Renal cortex interstitium (tissue), 11 donors: ENCODE data around the gene SAG. TPM values are rescaled to one million over a fixed set of nuclear protein-coding genes. Genes with fewer than 3 reads are reported as not detected.
A peak's percentile ranks its signal among the peaks of the same experiment; 100 is the strongest.
"Not testable (repeated sequence)": the region's sequence is repeated elsewhere in the genome, so short reads cannot be mapped to it uniquely, and the experiment has no call there.

Experiments used
- DNase-seq, 11 donors: peaks; one replicate each; pipeline ENCODE4 v3.0.0-alpha.2; 2013; ENCODE audit warnings: low read depth in 9 of 11, low spot score in 4 of 11; ENCODE audit errors: extremely low read depth in 1 of 11
- polyA plus RNA-seq, 3 donors: library from polyadenylated mRNA; unstranded; fragments of 120-200 nt; gene quantifications; one replicate each; pipeline ENCODE4 v1.2.1, GENCODE V29; 2013; ENCODE audit not compliant: insufficient read length in 3 of 3

Gene SAG
- polyA plus RNA-seq, 3 donors = 0.05 to 0.32 (median 0.09) TPM

DNA sequence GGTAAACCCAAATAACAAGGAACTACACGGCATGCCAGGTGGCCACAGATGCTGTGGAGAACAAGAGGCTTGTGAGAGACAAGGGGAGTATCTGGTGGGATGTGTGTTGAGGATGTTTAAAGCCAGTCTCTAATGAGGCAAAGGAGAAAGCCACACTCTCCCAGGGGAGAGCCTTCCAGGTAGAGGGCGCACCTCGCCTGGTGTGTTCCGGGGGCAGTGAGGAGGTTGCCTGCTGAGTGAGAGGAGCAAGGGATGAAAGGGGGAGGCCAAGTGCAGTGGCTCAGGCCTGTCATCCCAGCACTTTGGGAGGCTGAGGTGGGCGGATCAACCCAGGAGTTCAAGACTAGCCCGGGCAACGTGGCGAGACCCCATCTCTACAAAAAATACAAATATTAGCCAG, 16.2 kb downstream of the SAG start:
- DNase-seq = no peak

DNA sequence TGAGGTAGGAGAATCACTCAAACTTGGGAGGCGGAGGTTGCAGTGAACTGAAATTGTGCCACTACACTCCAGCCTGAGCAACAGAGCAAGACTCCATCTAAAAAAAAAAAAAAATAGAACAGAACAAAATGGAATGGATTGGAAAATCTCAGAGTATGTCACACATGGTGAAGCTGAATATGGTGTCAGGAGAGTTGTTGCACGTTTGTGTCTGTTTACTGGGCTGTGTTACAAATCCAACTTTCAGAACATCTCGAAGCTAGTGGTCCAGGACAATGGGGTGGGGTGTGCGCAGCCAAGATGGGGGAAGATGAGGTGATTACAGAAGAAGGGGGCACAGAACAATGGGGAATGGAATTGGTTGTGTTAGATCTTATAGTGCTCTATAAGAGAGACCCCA, 17.6 kb downstream of the SAG start:
- DNase-seq = no peak

DNA sequence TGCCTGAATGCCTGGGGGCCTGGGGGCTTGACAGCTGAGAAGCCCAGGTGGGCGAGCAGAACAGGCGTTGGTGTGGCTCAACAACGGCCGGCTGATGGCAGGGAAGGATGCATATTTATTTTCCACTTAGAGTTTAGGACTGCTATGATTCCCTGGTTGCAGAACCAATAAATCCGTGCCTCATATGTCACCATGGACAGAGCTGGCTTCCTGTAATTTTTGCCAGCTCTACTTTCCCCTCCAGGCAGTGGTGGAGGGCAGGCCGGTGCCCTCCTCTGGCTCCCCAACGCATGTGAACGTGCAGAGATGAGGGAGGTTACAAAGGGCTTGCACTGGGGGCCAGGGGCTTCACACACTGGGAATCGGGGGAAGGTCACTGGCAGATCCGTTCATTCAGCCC, 18.2 kb downstream of the SAG start:
- DNase-seq = no peak

DNA sequence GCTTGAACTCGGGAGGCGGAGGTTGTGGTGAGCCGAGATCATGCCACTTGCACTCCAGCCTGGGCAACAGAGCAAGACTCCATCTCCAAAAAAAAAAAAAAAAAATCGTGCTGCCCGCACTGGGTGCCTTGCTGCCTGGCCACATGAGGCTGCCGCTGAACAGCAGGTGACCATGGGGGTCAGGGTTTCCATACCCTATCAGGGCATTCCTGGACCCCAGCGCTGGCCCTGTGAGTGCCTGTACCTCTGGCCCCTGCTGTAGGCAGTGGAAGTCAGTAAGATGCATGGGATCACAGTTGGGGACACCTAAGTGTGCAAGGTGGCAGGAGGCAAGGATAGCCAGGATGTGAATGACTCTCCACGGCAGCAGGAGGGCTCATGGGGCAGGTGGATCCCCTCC, 18.9 kb downstream of the SAG start:
- DNase-seq = no peak

DNA sequence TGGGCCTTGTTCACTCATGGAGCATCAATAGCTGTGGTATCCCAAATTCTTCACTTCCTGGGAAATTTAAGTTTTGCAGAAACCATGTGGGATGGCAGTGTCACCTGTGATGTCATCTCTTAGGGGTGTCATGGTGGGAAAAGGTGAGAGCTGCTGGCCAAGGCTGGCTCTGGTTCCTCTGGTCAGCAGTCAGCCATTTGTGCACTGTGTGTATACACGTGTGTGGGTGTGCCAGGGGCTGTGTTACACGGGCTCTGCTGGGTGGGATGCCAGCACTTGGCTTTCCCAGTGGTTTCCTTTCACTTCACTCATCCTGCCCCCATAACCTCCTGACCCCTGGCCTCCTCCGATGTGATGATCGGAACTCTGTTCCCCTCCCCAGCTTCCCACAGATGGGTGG, 21.3 kb downstream of the SAG start:
- DNase-seq = no peak

DNA sequence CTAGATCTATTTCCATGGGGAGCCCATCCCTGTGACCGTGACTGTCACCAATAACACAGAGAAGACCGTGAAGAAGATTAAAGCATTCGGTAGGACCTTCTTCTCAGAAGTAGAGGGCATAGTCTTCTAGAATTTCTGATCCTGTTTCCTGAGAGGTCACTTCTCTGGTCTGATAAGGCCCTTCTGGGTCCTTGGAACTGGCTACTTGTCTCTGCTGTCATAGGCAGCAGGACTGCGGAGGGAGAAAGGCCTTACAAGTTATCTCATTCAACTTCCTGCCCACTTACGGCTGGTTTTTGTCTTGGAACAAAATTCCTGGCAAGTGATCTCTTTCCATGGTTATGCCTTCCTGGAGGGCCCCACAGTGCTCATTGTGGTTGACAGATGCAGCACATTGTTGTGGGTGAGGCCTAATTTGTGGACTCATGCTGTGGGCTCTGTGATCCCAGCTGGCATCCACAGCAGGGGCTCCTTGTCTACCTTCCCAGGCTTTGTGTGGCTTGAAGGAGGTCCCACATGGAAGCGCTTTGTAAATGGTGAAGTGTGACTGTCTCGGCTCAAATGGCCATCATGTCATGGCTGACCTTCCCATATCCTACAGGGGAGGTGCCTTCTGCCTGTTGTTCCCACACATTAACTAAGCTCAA, 22.0 kb downstream of the SAG start:
- DNase-seq = no peak

DNA sequence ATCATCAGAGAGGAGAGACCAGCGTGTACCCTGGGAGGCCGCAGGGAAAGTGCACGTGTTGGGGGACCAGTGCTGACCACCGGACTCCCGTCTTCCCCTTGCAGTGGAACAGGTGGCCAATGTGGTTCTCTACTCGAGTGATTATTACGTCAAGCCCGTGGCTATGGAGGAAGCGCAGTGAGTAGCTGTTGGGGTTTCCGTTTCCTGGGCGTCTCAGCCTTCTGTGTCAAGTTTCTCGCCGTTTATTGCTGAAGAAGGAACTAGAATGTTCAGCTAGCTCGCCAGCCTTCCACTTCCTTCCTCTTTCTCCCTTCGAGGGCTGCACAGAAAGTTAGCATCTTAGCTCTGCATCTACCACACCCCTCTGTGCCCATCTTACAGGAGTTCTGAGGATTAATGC, 23.9 kb downstream of the SAG start:
- no peak for DNase-seq

DNA sequence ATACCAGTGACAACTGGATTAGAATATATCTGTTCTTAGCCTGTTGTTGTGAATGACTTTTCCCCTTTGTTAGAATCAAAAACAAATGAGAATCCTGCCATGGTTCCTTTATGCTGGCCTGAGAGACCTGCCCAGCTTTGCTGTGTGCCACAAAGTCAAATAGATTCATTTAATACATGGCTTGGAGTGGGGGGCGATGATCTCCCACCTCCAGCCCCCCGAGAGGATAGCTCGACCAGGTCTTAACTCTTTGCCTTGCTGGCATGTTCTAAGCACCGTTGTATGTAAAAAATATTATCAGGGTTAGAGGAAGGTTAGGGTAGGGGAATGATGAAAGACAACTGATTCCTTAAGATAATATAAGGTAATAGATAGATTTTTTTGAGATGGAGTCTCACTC, 24.5 kb downstream of the SAG start:
- no peak for DNase-seq

DNA sequence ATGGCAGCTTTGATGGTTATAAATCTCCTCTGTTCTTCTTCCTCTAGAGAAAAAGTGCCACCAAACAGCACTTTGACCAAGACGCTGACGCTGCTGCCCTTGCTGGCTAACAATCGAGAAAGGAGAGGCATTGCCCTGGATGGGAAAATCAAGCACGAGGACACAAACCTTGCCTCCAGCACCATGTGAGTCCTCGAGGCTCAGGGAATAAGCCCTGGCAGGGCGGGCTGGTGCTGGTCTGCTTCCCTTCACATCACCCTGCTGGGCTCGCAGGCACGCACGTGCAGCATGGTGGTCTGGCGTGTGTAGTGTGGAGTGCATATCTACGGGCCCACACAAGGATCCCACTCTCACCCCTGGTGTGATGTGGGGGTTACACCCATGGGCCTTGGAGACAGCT, 27.3 kb downstream of the SAG start:
- no peak for DNase-seq

DNA sequence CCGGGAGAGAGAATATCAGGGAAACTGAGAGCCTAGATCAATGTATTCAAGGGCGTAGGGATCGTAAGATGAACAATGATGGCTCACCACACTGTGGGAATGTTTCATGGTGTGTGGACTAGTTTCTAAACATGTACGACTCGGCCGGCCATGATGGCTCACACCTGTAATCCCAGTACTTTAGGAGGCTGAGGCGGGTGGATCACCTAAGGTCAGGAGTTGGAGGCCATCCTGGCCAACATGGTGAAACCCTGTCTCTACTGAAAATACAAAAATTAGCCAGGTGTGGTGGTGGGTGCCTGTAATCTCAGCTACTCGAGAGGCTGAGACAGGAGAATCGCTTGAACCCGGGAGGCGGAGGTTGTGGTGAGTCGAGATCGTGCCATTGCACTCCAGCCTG, 28.5 kb downstream of the SAG start:
- not testable (repeated sequence) for DNase-seq

DNA sequence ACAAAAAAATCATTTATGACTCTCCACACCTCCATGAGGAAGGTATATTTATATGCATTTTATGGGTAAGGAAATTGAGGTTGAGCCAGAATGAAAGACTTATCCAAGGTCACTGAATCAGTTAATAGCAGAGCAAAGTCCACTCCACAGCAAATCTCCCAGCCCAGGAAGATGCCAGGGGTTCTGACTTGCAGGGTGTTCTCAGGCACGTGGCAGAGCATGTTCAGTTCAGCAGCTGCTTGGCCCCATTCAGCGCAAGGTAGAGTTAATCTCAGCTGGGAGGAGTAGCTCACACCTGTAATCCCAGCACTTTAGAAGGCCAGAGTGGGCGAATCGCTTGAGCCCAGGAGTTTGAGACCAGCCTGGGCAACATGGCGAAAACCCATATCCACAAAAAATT, 28.9 kb downstream of the SAG start:
- DNase-seq = no peak

DNA sequence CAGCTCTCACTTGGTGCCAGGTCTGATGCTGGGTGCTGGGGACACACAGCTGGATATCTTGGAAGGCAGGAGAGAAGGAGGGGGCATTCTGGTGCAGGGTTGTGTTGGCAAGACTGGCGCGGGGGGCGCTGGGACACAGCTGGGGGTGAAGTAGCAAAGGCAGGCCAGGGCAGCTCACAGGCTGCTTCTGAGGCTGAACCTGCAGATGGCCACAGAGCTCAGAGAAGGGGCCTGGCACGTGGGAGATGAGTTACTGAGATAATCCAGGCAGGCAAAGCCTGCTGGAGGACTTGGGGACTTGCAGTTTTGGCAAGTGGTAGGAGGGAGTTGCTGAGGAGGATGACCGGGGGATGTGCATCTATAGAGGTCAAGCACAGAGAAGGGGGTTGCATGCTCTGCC, 30.4 kb downstream of the SAG start:
- no peak for DNase-seq

DNA sequence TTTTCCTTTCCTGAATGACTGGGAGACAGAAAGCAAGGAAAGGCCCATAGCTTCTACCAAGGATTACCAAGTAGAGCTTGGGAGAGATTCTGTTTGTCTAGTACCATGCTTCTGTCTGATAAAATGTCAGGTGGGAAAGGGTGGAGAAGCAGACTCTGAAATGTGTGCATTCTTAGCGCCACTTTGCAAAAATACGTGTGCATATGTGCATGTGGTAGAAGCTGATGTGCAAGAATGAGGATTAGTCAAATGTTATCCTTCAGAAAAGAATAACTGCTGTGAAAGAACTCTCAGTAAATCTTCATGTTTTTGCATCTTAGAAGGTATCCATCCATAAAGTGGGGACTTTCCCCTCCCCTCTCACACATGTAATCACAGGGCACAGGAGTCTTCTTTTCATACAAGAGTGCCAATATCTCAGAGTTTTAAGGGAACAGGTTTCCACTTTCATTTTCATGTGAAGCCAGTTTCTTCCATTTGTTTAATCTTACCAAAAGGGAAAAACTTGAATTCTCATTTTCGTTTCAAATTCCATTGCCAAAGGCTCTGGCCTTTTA, 31.3 kb downstream of the SAG start:
- no peak for DNase-seq

DNA sequence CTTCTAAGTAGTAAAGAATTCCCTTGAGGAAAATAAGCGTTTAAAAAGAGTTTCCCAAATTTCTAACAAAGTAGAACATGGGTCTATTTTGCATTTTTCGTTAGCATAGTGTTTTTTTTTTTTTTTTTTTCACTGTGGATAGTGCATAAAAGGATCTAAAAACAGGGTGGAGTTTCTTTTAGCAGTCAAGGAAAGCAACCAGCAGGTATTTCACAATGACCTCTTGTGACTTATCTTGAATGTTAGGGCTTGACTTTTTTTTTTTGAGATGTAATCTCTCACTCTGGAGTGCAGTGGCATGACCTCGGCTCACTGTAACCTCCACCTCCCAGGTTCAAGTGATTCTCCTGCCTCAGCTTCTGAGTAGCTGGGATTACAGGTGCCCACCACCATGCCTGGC, 31.8 kb downstream of the SAG start:
- no peak for DNase-seq

DNA sequence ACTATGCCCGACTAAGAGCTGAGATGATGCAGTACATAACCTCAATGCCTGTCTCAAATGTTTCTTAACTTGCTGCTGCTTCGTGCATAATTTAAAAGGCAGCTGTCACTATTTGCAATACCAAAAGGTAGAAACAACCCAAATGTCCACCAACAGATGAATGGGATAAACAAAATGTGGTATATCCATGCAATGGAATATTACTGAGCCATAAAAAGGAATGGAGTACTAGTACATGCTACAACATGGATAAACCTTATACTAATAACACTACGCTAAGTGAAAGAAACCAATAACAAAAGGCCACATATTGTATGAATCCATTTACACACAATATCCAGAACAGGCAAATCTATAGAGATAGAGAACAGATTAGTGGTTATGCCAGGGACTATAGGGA, 33.7 kb downstream of the SAG start:
- DNase-seq = no peak

DNA sequence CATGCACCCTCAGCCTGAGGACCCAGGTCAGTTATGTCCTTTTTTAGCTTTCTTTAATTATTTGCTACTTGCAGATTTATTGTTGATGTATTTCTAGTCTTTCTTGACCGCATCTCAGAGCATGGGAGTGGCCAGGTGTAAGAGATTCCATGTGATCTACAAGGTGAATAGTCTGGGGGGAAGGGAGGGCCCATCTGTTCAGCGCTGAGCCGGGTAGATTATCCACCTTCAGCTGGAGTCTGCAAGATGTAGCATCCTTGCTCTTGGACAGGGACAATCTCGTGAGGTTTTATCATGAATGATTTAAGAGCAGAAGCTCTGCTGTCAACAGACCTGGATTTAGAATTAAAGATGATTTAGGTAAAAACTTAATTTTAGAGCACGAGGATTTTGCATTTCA, 34.7 kb downstream of the SAG start:
- no peak for DNase-seq

DNA sequence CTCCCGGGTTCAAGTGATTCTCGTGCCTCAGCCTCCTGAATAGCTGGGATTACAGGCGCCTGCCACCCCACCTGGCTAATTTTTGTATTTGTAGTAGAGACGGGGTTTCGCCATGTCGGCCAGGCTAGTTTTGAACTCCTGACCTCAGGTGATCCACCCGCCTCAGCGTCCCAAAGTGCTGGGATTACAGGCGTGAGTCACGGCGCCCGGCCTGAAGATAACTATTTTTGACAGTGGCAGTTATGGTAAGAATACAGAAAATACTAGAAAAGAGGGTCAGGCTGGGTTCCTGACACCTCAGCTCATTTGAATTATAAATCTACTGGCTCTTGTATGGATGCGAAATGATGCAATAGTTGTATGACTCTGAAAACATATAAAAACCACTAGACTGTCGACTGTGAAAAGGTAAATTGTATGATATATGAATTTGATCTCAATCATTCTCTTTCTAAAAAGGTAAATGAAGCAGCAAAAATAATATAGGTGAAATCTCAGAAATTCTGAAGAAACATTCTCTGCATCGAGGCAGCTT, 35.6 kb downstream of the SAG start:
- DNase-seq = no peak

DNA sequence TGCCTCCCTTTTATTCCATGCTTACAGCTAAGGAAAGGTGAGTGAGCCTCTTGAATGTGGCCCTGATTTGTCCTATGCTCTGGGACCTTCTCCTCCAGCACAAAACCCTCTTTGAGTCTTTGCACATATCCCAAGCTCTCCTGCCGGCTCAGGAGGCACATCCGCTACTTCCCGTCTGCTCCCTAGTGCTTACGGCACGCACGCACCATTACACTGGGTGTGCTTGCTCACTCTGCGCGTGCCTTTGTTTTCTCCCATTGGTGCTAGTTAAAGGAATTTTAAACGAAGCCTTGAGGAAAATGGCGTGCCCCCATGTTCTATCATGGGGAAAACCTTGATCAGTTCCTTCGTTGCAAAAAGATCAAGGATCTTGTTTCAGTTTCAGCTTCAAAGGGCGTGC, 38.8 kb downstream of the SAG start:
- DNase-seq = no peak

DNA sequence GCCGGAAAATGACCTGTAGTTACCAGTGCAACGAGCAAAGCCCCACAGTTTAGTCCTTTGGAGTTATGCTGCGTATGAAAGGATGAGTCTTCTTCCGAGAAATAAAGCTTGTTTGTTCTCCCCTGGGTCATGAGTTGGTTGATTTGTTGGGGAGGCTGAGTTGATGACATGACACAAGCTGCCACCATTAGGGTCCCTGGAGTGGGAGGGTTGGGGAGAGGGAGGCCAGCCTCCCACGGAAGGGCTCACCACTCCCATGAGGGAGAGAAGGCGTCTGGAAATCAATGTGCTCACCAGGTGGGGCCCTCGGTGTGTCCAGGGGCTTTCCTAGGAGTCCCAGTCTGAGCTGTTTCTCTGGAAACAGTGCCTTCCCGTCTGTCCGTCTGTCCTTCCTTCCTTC, 39.3 kb downstream of the SAG start:
- DNase-seq = no peak

DNA sequence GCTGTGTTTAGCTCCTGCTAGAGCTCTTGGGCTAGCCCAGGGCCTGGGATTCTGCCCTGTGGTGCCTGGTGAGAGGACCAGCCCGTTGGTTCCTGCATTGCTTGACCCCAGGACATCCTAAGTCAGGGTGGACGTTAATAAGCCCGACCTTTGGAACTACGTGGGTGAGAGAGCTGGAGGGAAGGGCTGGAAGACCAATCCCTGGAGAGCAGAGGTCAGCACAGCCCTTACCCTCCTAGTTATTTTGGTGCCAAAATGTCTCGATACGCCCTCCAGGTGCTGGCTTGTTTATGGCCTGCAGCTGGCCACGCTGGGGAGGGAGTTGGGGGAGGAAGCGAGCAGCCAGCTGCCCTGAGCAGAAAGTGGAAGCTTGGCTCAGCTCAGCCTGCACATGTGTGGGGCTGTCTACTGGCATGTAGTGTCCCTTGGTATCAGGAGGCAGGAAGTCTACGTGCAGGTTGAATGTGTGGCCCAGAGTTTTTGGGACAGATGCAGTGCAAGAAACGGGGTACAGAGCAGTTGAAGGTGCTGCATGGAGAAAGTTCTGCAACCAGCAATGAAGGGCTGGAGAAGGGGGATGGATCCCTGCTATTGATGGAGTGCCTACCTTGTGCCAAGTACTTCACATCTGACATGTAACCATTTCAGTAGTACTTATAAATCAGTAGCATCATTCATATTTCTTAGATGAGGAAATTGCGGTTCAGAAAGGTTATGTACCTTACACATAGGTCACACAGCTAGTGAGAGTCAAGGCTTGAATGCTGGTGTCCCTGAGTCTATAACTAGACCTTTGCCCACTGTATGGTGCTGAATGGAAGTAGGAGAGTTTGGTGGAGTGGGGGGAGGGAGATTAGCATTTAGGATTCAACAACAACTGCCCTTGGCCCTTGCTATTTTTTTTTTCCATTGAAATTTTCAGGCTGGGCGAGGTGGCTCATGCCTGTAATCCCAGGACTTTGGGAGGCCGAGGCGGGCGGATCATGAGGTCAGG, 41.7 kb downstream of the SAG start:
- DNase-seq = peak in 1 of 11 donors; percentile 52
